Endometrium (tissue), 2 donors: ENCODE measurements around the gene RPLP2.

Experiments
- FAIRE-seq: peaks from 2 replicates; lab custom pipeline; 2012; peaks lifted over from hg19 to GRCh38; lab: Jason Lieb, UNC
- donor health status: control.
- donor health status: control.

RPLP2 gene

GRCh38 chr11:773830-774229 lies 35.9 kb upstream of the RPLP2 start:
- FAIRE-seq: no peak

GRCh38 chr11:774873-775592 lies 34.7 kb upstream of the RPLP2 start:
- FAIRE-seq: no peak

- no peak for FAIRE-seq
Observed at GRCh38 chr11:776263-776560, 33.6 kb upstream of the RPLP2 start.

DNA sequence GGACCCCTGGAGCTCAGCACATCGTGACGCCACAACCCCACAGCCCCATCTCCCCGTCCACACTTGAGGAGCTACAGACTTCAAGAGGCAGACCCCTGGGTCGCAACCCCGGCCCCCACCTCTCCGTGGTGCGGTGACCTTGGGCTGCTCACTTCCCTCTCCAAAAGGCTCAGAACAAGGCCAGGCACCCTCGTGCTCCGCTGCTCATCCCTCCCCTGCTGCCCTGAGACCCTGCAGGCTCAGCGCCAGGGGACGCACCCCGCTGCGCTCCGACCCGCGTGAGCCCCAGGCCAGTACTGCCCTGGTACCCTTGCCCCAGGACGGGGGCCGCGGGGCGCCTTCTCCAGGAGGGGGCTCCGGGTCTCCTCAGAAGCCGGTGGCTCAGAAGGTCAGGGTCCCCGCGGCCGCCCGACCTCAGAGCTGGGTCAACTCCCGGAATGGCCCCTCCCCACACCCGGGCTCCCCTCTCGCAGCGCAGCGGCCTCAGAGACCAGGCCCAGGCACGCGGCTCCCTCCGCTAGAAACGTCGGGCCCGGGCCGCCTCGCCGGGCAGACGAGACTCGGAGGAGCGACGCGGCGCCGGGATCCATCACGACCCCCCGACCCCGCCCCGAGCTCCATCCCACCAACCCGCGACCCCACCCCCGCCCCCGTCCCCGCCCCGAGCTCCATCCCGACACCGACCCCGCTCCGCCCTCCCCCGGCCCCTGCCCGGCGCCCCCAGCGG lies 33.0 kb upstream of the RPLP2 start:
- FAIRE-seq: no peak

DNA sequence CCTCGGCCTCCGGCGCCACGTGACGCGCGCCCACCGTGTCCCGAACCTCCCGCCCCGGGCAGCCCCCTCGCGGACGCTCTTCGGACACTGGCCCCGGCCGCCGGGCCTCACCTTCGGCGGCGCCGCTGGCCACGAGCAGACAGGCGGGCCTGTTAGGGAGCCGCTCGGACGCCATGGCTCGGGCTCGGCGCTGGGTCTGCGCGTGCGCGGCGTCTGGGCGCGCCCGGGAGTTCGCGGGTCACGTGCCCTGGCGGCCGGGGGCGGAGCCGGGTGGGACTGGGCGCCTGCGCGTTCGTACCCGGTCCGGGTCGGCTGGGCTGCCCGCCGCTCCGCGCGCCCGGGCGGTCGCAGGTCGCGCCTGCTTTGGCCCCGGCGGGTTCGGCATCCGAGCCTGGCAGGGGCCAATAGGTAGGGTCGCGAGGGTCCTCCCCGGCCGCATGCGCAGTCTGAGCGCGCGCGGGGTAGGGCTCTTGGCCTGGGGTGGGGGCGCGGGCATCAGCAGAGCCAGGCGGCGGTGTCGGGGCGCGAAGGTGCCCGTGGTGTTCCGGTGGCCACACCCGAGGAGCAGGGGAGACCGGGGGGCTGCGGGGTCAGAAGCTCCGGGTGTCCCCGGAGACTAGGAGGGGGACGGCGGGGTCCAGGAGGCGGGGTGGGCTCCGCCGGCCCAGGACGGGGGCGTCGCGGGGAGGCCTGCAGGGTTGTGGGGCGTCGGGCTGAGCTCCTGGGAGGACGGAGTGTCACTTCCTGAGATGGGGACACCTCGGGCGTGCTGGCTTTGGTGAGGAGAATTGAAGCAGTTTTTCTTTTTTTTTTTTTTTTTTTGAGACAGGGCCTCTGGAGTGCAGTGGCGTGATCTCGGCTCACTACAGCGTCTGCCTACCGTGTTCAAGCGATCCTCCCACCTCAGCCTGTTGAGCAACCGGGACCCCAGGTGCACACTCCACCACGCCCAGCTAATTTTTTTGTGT lies 32.2 kb upstream of the RPLP2 start, which contains the start of gene GATD1:
Gene GATD1 (minus strand): TSS at position 200 of the 968 bp plus-strand sequence. CDS start 25 bp downstream, at position 175.
- FAIRE-seq: no peak

- FAIRE-seq: no peak
Observed at GRCh38 chr11:778976-779954, 30.5 kb upstream of the RPLP2 start.

DNA sequence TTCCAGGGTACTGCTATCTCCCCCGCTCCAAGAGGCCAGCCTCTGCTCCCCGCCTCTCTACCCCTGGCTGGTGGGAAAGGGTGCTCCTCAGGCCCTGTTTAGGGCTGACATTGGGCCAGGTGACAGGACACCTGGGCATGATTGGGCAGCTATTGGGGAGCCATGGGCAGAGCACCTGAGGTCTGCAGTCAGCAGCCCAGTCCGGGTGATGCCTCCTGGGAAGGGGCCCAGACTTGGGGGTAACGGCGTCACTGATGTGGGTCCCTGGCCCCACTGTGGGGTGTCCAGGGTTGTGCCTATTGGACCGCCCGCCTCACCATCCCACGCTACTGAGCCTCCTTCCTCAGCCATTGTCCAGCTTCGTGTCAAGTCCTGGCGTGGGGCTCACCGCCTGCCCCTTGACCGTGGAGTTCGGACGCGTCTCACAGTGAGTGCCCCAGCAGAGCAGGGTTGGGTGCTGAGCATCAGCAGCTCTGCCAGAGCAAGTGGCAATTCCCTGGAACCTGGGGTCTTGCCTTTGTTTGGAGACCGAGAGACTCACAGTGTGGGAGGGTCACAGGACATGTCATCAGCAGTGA lies 29.7 kb upstream of the RPLP2 start:
- no peak for FAIRE-seq

GRCh38 chr11:782264-783174 lies 27.2 kb upstream of the RPLP2 start:
- no peak for FAIRE-seq

GRCh38 chr11:783581-784015 lies 26.2 kb upstream of the RPLP2 start:
- no peak for FAIRE-seq

DNA sequence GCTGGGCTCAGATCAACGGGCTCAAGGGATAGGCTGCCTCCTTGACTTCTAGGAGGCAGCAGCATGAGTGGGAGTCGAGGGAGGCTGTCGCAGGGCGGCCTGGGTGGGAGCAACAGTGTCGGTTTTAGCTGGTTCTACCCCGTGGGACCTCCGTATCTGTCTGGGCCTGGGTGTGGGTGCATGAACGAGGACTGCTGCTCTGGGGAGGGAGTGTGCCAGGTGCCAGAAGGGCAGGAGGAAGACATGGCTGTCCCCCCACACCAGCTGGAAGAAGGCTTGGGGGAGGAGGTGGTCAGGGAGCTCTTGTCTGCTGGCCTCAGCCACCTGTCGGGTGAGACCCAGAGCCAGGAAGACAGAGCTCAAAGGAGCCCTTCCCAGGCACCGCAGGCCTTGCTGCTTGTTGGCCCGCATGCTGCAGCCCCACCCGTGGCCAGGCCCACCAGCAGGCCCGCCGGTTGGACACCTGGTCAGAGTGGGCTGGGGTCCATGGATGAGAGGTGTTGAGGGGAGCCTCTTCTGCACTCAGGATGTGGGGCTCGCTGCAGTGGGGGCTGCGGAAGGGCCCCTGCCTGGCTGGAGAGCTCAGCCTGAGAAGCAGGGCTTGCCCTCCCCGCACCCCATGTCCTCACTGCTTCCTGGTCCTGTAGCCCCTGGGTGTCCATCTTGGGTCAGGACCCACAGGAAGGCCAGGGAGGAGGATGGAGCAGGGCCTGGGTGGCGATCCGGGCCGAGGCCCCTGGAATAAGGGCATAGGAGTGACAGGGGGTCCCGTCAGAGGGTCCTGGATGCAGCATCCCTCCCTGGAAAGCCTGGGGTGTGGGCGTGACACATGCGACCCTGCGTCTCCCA lies 23.3 kb upstream of the RPLP2 start:
- FAIRE-seq: no peak

- no peak for FAIRE-seq
Observed at GRCh38 chr11:787084-787675, 22.6 kb upstream of the RPLP2 start.

DNA sequence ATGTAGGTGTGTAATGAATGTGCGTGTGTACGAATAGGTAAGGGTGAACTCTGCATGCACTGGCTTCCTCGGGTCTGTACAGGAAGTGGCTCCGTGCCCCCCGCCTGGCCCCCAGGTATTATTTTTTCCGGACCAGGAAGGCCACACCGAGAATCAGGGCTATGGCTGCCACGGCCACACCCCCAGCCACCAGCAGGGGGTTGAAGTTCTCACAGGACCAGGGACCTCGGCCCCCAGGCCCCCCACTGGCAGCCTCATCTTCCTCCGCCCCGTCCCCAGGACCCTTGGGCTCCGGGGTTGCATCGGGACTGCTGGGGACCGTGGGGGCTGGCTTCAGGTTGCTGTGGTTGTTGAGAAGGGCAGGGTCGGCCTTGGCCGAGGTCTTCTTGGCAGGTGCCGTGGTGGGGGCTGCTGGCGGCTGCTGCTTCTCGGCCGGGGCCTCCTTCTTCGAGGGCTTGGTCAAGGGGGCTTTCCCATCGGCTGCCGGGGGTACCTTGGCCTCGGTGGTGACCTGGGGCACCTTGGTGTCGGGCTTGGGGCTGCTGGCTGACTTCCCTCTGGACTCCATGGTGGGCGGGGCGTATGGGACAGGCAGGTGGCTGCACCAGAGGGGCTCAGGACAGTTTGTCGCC lies 21.6 kb upstream of the RPLP2 start:
- FAIRE-seq: no peak

DNA sequence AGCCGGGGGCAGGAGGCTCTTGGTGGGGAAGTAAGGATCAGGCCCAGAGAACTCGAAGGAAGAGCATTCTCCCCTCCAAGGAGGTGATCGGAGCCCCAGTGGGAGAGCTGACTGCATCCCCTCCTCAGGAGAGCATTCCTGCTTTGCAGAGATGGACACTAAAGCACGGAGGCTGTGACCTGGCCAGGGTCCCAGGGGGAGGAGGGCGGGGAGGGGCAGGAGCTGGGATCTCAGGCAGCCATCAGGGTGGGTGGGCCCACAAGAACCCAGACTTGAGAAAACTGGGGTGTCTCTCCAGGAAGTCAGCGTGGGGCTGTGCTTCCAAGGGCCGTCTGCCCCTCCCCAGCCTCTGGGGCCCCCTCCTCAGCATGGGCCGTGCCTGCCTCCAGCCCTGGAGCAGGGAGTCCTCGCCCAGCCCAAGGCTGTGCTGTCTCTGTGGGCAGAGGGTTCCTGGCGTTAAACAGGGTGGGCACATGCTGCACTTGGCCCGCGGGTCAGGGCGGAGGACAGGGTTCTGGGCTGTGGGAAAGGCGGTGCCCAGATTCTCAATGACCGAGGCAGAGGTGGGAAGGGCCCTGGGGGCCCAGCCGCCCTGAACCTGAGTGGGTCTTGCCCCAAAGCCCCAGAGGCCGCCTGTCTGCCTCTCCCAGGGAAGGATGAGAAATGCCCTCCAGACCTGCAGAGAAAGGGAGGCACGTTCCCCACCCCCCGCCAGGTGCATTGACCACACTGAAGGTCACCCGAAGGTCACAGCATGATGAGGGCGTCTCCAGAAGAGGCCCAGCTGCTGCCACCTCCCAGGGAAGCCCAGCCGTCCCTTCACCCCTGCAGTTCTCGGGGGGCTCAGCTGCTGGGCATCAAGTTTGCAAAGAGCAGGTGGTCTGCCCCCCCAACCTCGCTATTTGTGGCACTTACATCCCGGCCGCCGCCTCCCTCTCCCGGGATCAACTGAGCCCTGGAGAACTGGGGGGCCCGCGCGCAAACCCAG lies 20.5 kb upstream of the RPLP2 start:
- no peak for FAIRE-seq

DNA sequence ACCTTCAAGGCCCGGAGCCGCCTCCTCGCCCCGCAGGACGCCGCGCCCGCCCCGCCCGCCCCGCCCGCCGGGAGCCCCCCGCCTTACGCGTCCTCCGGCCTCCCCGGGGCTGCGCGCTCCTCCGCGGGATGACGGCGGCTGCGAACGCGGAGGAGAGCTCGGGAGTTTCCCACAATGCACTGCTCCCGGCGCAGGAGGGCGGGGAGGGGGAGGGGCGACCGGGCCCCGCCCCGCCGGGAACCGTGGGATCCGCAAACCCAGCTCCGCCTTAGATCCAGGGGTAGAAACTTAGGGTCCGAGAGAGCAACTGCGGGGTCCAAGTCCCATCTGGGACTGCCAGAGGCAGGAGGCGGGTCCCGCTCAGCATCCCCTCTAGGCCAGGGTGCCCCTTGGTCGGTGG lies 19.8 kb upstream of the RPLP2 start, which contains the start of gene CEND1:
Gene CEND1 (minus strand): TSS at position 148 of the 400 bp plus-strand sequence. CDS start 1,514 bp downstream, outside the sequence.
- no peak for FAIRE-seq

- no peak for FAIRE-seq
Observed at GRCh38 chr11:790721-791564, 18.8 kb upstream of the RPLP2 start.
